Activated T-cell treated with anti-CD3 and anti-CD28 coated beads, Interleukin-2, amount 50 U/mL, for 4 hours (primary cell): ENCODE data around the gene POLR1A. TPM values are rescaled to one million over a fixed set of nuclear protein-coding genes. Genes with fewer than 3 reads are reported as not detected.
A peak's percentile ranks its signal among the peaks of the same experiment; 100 is the strongest.

ENCODE experiments used
- ATAC-seq, 2 donors: fragments of 200-7000 bp; cut with Tn5 transposase; one replicate each; pipeline ENCODE4 v1.10.0; 2021
- DNase-seq: peaks from one replicate; pipeline ENCODE4 v3.0.0-alpha.2; 2020
- H3K27me3 Mint-ChIP-seq: one replicate; pipeline ENCODE4 v1.8.0; 2021; ENCODE audit warnings: low read depth, mixed read lengths
- H3K36me3 Mint-ChIP-seq: one replicate; pipeline ENCODE4 v1.8.0; 2022; ENCODE audit warnings: mixed read lengths; ENCODE audit not compliant: insufficient read depth
- H3K4me1 Mint-ChIP-seq: one replicate; pipeline ENCODE4 v1.8.0; 2021; ENCODE audit warnings: low read depth, mixed read lengths
- H3K4me3 Mint-ChIP-seq: one replicate; pipeline ENCODE4 v1.8.0; 2021; ENCODE audit warnings: mild to moderate bottlenecking, moderate library complexity, mixed read lengths
- H3K9me3 Mint-ChIP-seq: one replicate; pipeline ENCODE4 v1.8.0; 2021; ENCODE audit warnings: mixed read lengths
- total RNA-seq, 3 donors: library from RNA; stranded (reverse); gene quantifications; one replicate each; pipeline ENCODE4 v1.2.1, GENCODE V29; 2021

Gene POLR1A
- total RNA-seq, 3 donors from 2014 or later = 80.3 to 86.3 (median 81.4) TPM

DNA sequence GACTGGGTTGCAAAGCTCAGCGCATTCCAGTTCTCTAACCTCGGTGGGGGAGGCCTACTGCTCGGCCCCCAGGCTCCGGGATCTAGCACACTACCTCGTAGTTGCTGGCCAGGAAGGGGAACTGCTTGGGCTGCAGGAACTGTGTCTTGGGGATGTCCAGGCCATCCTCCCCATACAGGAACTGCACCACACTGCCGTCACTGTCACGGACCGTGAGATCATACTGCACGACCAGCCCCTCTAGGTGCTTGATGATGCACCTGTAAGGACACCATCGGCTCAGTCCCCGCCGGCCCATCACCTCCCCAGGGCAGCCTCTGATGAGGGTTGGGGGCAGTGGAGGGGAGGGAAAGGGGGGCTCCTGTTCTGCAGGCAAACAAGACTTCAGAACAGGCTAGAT is 61.6 kb downstream of the POLR1A start:
- Mint-ChIP-seq H3K4me3 (no peak overlapping the region), H3K4me1 (peaks cover 35% of the 10 kb centered on the region), H3K27me3 (no peaks in the 10 kb centered on the region), H3K9me3 (no peaks in the 10 kb centered on the region), H3K36me3 (peaks cover 55% of the 10 kb centered on the region)
- no peak for DNase-seq
- ATAC-seq = no peak

GRCh38 chr2:86042256-86043168 is 63.2 kb downstream of the POLR1A start:
- DNase-seq (no peak), ATAC-seq (no peak)
- Mint-ChIP-seq H3K27me3 (no peaks in the 10 kb centered on the region), H3K4me1 (peaks cover 50% of the 10 kb centered on the region), H3K36me3 (peaks cover 61% of the 10 kb centered on the region), H3K9me3 (no peaks in the 10 kb centered on the region), H3K4me3 (no peak overlapping the region)

- ATAC-seq = no peak
- Mint-ChIP-seq H3K9me3 (no peaks in the 10 kb centered on the region), H3K36me3 (peaks cover 52% of the 10 kb centered on the region), H3K4me3 (no peak overlapping the region), H3K4me1 (peaks cover 74% of the 10 kb centered on the region), H3K27me3 (no peaks in the 10 kb centered on the region)
- peak; percentile 5 for DNase-seq
These were observed 65.6 kb downstream of the POLR1A start for GRCh38 chr2:86039963-86040655.

DNA sequence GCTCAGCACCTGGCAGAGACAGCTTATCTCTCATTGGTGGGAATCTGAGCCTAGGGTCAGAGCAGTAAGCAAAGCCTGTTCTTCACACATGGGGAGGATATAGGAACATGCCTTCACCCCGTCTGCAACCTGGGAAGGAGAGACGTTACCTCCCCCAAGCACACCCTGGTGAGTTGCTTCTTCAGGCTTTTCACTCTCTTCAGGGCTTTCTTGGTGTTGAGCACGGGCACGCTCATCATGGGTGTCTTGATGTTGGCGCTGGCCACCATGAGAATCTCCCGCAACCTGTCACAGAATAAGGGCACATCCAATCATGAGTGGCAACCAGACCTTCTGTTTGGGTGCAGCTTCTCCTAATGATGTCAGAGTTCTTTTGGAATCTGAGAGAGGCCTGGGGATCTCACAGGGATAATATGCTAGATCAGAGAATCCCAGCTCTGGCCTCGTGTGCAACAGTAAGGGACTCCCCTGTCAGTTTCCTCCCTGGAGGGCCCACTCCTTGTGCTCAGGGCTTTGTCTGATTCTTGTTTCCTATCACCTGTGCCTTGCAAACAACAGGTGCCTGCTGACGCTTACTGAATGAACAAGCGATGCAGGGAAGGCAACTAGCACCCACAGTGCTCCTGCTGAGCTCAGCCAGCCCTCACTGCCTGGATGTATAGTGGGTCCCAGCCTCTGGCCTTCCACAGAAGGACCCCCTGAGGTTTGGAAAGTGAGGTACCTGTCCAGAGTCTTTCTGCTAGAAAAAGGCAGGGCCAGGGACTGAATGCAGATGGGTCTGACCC is 66.3 kb downstream of the POLR1A start:
- Mint-ChIP-seq H3K9me3 (no peaks in the 10 kb centered on the region), H3K27me3 (no peaks in the 10 kb centered on the region), H3K4me1 (peaks cover 81% of the 10 kb centered on the region), H3K36me3 (peaks cover 51% of the 10 kb centered on the region), H3K4me3 (no peak overlapping the region)
- no peak for ATAC-seq
- peak; percentile 4 for DNase-seq

DNA sequence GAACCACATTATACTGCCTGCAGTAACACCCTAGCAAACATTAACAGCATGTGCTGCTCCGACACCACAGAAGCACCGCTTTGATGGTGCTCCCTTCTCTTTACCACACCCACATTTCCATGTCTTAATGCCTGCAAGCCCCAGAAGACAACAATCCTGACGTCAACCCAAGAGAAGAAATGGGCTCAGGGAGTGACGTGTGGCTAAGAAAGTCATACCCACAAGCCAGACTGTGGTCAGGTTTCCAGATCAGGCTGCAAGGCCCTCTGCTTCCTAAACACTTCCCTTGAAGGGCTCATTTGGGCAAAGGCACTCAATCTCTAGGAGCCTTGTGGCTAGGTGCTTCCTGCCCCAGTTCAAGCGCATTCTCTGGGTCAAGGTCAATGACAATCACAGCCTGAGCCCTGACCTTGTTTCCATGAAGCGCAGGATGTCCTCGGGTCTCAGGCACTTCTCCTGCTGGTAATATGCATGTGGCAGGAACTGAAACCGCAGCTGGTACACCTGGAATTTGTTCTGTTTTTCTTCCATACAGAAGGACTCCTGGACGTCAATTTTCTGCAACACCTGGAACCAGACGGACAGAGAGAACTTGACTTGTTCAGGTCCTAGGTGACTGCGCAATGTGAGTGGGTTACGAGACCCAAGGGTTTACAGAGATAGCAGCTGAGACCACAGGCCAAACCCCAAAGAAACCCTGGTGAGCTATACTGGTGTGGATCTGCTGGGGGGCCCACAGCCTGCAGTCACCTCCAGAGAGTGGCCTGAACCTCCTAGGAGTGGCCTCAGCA is 67.2 kb downstream of the POLR1A start:
- H3K36me3 Mint-ChIP-seq = peaks cover 52% of the 10 kb centered on the region
- H3K27me3 Mint-ChIP-seq = no peaks in the 10 kb centered on the region
- DNase-seq = peak; percentile 53
- peak overlapping the region; percentile 57 for H3K4me3 Mint-ChIP-seq
- H3K4me1 Mint-ChIP-seq = peaks cover 90% of the 10 kb centered on the region
- H3K9me3 Mint-ChIP-seq = no peaks in the 10 kb centered on the region
- ATAC-seq = peak; percentile 53 to 61

GRCh38 chr2:86037795-86038192 is 67.9 kb downstream of the POLR1A start:
- no peak for DNase-seq
- Mint-ChIP-seq H3K4me3 (peak overlapping the region; percentile 57), H3K36me3 (peaks cover 51% of the 10 kb centered on the region), H3K4me1 (peaks cover 95% of the 10 kb centered on the region), H3K27me3 (no peaks in the 10 kb centered on the region), H3K9me3 (no peaks in the 10 kb centered on the region)
- ATAC-seq = peak; percentile 17 to 24

DNA sequence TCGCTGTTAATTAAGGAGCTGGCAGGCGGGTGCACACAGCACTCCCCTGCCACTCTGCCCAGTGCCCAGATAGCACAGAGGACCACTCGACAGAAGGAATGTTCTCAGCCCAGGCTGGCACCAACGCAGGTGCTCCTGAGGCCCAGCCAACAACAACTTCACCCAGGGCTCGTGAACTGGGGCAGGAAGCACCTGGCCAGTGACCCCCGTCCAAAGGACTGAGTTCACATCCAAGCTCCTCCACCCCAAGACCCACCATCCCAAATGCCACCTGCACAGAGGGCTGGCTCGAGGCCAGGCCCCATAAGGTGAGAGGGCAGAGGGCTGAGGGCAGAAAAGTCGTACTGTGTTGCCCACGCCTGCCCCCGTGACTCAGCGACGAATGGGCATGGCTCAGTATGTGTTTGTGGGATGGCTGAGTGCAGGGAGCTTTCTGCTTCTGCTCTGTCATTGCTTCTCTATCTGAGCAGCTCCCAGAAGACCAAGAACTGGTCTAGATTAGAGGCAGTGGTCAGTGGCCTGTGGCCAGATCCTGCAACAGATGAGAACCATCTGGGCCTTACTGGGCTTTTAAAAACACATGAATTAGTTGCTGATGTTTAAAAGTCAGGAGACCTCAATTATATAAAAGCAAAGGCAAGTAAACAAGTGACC is 68.4 kb downstream of the POLR1A start:
- peak overlapping the region; percentile 60 for H3K4me3 Mint-ChIP-seq
- H3K36me3 Mint-ChIP-seq = peaks cover 51% of the 10 kb centered on the region
- no peaks in the 10 kb centered on the region for H3K27me3 Mint-ChIP-seq
- peak; percentile 41 to 45 for ATAC-seq
- DNase-seq = peak; percentile 53
- H3K9me3 Mint-ChIP-seq = no peaks in the 10 kb centered on the region
- peaks cover 91% of the 10 kb centered on the region for H3K4me1 Mint-ChIP-seq

DNA sequence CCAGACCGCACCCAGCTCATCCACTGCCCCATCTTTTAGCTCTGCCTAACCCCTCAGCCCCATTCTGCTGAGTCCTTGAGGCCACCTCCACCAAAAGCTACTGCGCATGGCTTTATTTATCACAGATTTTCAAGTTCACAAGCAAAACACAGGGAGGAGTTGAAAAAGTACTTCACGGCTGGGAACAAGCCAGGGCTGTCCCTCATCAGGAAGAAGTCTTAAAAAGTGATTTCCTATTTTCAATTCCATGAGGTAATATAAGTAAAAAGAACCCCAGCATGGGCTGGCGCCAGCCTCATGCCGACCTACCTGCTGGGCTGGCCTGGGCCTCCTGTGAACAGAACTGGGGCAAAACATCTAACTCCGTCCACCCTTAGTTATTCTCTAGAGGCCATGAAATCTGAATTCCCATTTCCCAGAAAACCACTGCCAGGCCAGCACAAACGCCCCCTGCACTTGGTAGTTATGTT is 69.0 kb downstream of the POLR1A start:
- no peak for DNase-seq
- Mint-ChIP-seq H3K9me3 (no peaks in the 10 kb centered on the region), H3K4me1 (peaks cover 87% of the 10 kb centered on the region), H3K27me3 (no peaks in the 10 kb centered on the region), H3K4me3 (peak overlapping the region; percentile 60), H3K36me3 (peaks cover 54% of the 10 kb centered on the region)
- ATAC-seq = peak in 1 of 2 donors; percentile 19

DNA sequence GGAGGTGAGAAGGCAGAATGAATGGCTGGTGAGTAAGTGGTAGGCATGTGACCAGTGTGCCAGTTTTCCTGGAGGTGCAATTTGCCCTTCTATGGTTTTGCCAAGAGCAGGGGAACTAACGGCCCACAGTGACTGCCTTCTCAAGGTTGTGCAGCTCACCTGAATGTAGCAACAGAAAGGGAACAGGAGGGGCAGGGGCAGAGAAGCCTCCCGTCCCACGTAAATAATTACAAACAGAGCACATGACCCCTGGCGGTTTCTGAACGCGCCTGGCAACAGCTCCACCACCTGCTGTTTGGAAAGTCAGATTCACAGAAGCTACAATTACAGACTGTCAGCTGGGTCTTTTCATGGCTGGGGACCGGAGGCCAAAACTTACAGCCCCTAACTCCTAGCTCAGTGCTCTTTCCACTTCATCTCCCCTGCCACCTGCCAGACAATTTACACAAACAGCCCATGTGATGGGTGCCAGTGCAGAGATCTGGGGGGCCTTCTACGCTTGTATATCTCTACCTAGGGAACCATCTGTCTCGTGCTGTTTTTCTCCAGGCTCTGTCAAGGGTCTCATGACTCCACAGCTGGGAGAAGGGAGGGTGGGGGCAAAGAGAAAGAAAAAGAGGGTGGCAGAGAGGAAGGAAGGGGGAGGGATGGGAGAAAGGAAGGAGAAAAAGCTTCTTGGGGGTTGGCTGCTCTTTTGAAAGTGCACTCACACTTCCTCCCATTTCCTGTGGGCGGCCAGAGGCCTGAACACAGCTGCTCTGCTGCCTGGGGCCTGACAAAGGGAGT is 69.6 kb downstream of the POLR1A start:
- DNase-seq = peak; percentile 41
- peaks cover 80% of the 10 kb centered on the region for H3K4me1 Mint-ChIP-seq
- H3K9me3 Mint-ChIP-seq = no peaks in the 10 kb centered on the region
- H3K36me3 Mint-ChIP-seq = peaks cover 55% of the 10 kb centered on the region
- peak; percentile 19 to 29 for ATAC-seq
- peak overlapping the region; percentile 60 for H3K4me3 Mint-ChIP-seq
- no peaks in the 10 kb centered on the region for H3K27me3 Mint-ChIP-seq

- ATAC-seq (no peak), DNase-seq (no peak)
- H3K4me3 Mint-ChIP-seq = no peak overlapping the region
- H3K36me3 Mint-ChIP-seq = peaks cover 53% of the 10 kb centered on the region
- peaks cover 74% of the 10 kb centered on the region for H3K4me1 Mint-ChIP-seq
- no peaks in the 10 kb centered on the region for H3K9me3 Mint-ChIP-seq
- no peaks in the 10 kb centered on the region for H3K27me3 Mint-ChIP-seq
These were observed 70.3 kb downstream of the POLR1A start for GRCh38 chr2:86035376-86035882.

DNA sequence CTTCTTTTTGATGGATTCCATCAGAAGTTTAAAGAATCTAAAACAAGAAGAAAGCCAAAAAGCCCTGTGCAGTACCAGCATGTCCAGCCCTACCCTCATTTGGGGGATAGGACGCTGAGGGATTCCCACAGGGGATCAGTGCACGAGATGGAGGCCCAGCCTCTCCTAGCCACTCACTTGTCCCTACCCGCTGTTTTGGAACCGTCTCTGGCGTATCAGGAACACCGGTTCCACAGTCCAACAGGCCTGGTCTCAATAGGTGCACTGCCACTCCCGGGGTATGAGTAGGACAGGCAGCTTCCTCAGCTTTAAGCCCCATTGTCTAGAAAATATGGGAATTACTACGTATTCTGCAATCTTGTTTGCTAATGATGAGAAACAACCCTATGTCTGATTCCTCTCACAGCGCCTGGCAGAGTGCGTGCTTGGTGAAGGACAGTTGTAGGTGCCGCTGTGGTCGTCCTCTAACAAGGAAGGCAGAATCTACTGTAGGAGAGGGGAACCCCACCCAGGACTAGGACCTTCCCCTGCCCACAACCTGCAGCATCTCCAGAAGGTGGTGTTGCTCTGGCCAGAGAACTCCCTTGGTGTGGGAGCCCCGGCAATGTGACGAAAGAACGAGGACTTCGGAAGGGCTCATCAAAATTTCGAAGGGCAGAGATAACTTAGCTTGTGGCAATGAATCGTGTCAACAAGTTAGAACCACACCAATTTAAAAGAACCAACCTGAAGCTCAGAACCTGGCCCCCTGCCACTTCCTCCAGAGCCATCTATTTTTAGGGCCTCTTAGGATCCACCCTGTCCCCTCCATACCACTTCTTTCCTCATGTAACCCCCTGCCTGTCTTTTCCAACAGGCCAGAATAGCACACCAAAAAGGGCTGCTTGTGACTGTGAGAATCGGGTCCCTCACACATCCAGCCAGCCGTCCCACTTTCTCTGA is 71.7 kb downstream of the POLR1A start:
- DNase-seq = no peak
- H3K4me1 Mint-ChIP-seq = peaks cover 60% of the 10 kb centered on the region
- no peak overlapping the region for H3K4me3 Mint-ChIP-seq
- H3K27me3 Mint-ChIP-seq = no peaks in the 10 kb centered on the region
- no peak for ATAC-seq
- H3K9me3 Mint-ChIP-seq = no peaks in the 10 kb centered on the region
- H3K36me3 Mint-ChIP-seq = peaks cover 57% of the 10 kb centered on the region
